Esophagus muscularis mucosa (tissue), 4 donors: Measurements from ENCODE around the gene COL27A1.
"Not testable (repeated sequence)": the region's sequence is repeated elsewhere in the genome, so short reads cannot be mapped to it uniquely, and the experiment has no call there.

Experiments used
- EP300 ChIP-seq: sonication (generic); formaldehyde crosslinking; IDR thresholded peaks from one replicate; pipeline ENCODE4 v1.6.1; 2017; ENCODE audit warnings: antibody characterized with exemption
- POLR2A ChIP-seq: fragments of 450-650 bp; IDR thresholded peaks from one replicate; pipeline ENCODE4 v1.6.1; 2017; ENCODE audit warnings: antibody characterized with exemption, moderate library complexity, mild to moderate bottlenecking, low read depth
- POLR2AphosphoS5 ChIP-seq, 2 donors: sonication (generic); formaldehyde crosslinking; IDR thresholded peaks; one replicate each; pipeline ENCODE4 v1.6.1; 2017; ENCODE audit warnings: antibody characterized with exemption in 2 of 2
- TF ChIP-seq, protein P1 (sequence below), 3 experiments: fragments of 200-600 bp in 2 of 3; fragments of 450-650 bp in 1 of 3; sonication (generic) in 2 of 3; IDR thresholded peaks; one replicate each; pipeline ENCODE4 v1.5.1; 2017 to 2019; ENCODE audit warnings: antibody characterized with exemption in 3 of 3, mild to moderate bottlenecking in 2 of 3, moderate library complexity in 1 of 3

- TF ChIP-seq, protein P1, sequence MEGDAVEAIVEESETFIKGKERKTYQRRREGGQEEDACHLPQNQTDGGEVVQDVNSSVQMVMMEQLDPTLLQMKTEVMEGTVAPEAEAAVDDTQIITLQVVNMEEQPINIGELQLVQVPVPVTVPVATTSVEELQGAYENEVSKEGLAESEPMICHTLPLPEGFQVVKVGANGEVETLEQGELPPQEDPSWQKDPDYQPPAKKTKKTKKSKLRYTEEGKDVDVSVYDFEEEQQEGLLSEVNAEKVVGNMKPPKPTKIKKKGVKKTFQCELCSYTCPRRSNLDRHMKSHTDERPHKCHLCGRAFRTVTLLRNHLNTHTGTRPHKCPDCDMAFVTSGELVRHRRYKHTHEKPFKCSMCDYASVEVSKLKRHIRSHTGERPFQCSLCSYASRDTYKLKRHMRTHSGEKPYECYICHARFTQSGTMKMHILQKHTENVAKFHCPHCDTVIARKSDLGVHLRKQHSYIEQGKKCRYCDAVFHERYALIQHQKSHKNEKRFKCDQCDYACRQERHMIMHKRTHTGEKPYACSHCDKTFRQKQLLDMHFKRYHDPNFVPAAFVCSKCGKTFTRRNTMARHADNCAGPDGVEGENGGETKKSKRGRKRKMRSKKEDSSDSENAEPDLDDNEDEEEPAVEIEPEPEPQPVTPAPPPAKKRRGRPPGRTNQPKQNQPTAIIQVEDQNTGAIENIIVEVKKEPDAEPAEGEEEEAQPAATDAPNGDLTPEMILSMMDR (IDR thresholded peaks at IDR 0.05), result not testable (repeated sequence)
- TF ChIP-seq POLR2A; POLR2AphosphoS5 (IDR thresholded peaks at IDR 0.05); EP300: not testable (repeated sequence)
Measured at GRCh38 chr9:114128759-114129158, 26.6 kb upstream of the COL27A1 start.
